KOPT-K1 (cell line): Measurements from ENCODE around the gene ZCCHC17.

Experiments
- H3K27ac ChIP-seq: fragments of 200-600 bp; sonication (generic); 2 replicates; pipeline ENCODE4 v1.5.1; 2016; ENCODE audit warnings: antibody characterized with exemption, mild to moderate bottlenecking, low read depth, low read length; ENCODE audit not compliant: poor library complexity, severe bottlenecking
- H3K36me3 ChIP-seq: fragments of 200-600 bp; sonication (generic); 2 replicates; pipeline ENCODE4 v1.5.1; 2017; ENCODE audit warnings: antibody characterized with exemption, mild to moderate bottlenecking, low read length, moderate library complexity; ENCODE audit not compliant: insufficient read depth
- H3K9me3 ChIP-seq: fragments of 200-600 bp; sonication (generic); 2 replicates; pipeline ENCODE4 v1.5.1; 2017; ENCODE audit warnings: antibody characterized with exemption, low read length, mild to moderate bottlenecking; ENCODE audit not compliant: insufficient read depth, poor library complexity, severe bottlenecking

ZCCHC17 gene

DNA sequence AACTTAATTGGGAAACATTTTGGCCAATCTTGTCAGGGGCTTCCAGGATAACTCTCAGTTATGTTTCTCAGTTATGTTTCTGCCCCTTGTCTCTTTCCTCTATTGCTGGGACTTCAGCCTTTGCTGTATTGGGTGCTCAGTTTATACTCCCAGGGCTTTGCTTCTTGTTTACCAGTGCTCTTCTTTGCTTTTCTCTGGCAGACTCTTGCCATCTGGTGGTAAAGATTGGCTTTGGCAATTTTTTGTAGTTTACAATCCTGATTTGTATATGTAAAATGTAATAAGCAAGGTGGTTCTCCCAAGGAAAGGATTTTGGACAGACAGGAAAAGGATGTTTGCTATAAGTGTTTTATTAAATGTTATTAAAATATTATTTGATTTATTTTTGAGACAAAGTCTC, 38.2 kb downstream of the ZCCHC17 start:
- Histone ChIP-seq H3K36me3 (peaks cover 22% of the 10 kb centered on the region), H3K27ac (no peak overlapping the region), H3K9me3 (no peaks in the 10 kb centered on the region)

DNA sequence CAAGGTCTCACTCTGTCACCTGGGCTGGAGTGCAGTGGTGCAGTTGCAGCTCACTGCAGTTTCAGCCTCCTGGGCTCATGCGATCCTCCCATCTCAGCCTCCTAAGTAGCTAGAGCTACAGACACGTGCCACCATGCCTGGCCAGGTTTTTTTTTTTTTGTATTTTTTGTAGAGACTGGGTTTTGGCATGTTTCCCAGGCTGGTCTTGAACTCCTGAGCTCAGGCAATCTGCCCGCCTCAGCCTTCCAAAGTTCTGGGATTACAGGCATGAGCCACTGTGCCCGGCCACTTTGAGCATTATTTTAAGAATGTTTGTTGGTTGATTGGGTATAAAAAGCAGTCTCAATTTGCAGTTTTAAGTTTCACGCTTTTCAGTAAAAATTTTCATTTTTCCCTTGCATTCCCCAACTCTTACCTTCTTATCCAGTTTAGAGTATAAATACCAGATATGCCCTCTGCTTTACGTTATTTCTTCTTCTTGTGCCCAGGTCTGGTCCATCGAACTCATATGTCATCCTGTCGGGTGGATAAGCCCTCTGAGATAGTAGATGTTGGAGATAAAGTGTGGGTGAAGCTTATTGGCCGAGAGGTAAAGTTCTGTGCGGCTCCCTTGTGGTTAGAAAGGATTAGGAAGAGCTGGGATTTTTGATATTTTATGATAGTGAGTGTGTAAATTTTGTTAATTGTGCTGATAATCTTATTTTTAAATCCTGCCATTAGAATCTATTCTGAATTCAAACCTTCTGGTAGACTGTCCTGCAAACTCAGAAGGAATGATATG, 40.0 kb downstream of the ZCCHC17 start:
- Histone ChIP-seq H3K27ac (no peak overlapping the region), H3K9me3 (no peaks in the 10 kb centered on the region), H3K36me3 (peaks cover 23% of the 10 kb centered on the region)

DNA sequence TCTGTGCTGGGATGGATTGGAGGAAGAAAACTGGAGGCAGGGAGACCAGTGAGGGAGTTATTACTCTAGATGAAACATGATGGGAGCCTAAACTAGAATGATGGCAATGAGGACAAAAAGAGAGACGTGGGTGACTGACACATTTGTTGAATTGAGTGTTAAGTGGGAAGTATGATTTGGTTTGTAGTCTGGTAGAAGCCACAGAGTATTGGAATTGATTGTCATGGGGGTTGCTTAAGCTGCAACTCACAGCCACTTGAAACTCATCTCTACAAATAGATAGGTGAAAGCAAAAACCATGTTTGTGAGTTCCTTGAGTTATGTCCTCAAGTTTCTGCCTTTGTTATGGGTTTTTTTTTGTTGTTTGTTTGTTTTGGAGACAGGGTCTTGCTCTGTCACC, 47.7 kb downstream of the ZCCHC17 start:
- H3K36me3 ChIP-seq = peaks cover 46% of the 10 kb centered on the region
- H3K9me3 ChIP-seq = no peaks in the 10 kb centered on the region
- no peak overlapping the region for H3K27ac ChIP-seq

DNA sequence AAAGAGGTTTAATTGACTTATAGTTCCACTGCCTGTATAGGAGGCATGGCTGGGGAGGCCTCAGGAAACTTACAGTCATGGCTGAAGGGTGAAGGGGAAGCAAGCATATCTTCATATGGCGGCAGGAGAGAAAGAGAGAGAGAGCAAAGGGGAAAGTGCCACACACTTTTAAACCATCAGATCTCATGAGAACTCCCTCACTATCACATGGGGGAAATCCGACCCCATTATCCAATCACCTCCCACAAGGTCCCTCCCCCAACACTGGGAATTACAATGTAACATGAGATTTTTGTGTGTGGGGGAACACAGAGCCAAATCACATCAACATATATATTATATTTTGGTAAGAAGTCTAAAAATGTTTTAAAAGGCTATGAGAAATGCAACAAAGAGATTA, 48.8 kb downstream of the ZCCHC17 start:
- Histone ChIP-seq H3K27ac (no peak overlapping the region), H3K36me3 (peaks cover 49% of the 10 kb centered on the region), H3K9me3 (no peaks in the 10 kb centered on the region)

DNA sequence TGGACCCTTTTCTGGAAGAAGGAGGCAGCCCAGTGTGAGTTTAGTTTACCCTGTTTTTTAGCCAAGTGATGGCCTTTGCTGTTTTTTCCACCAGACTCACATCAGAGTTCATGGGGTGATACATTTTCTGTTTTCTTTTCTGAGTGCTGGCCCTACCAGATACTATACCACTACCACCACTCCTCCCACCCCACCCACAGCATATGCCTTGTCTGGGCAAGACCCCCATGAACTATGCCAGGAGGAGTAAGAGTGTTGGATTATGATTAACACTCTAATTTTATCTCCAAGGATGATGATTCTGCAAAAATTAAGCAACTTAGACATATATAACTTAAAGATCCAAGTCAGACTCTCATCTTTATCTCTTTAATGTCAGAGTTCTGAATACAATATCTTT, 50.0 kb downstream of the ZCCHC17 start:
- no peak overlapping the region for H3K27ac ChIP-seq
- H3K36me3 ChIP-seq = peaks cover 60% of the 10 kb centered on the region
- H3K9me3 ChIP-seq = no peaks in the 10 kb centered on the region

DNA sequence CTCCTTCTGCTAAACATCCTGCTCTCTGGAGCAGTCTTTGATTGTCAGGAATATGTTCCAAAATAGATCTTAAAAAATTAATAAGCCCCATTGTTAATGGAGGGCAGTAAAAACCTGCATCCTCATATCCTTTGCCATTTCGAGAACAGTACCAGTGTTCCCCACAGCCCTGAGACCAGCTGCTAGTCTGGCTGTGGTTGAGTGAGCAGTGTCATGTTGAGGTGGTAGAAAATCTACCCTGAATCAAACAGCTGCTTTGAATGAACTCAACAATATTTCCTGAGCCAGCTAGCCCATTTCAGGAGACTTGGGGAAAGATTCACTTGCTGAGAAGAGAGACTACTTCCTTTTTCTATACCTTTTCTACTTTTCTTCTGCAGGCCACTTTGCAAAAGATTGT, 51.6 kb downstream of the ZCCHC17 start:
- H3K27ac ChIP-seq = no peak overlapping the region
- peaks cover 69% of the 10 kb centered on the region for H3K36me3 ChIP-seq
- H3K9me3 ChIP-seq = no peaks in the 10 kb centered on the region

DNA sequence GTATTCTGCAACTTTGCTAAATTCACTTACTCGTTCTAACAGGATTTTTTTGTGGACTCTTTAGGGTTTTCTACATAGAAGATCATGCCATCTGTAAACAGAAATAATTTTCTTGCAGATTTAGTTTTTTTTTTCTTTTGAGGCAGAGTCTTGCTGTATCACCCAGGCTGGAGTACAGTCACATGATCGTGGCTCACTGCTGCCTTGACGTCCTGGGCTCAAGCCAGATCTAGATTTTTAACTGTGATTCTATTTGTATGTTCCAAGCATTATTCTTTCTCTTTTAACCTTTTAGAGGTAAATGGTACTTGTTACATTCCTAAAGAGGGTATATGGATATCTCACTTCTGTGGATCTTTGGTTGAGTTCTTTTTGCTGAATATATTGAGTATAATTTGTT, 57.5 kb downstream of the ZCCHC17 start:
- no peaks in the 10 kb centered on the region for H3K9me3 ChIP-seq
- H3K36me3 ChIP-seq = peaks cover 52% of the 10 kb centered on the region
- H3K27ac ChIP-seq = no peak overlapping the region

DNA sequence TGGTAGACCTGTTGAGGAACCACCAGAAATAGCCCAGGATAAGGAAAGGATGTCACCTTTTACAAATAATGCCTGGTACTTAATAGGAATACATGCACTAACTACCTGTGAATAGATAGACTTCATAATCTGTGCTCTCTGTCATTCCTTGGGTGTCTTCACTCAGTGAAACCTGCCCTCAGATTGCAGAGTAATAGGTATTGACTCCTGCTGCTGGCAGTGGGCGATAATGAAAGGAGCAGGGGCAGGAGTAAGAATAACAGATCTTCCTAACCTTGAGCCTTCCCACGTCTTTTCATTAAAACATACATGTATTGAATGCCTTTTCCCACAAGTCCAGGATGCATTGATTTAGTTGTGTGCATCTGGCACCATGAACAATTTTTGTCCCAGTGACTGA, 59.6 kb downstream of the ZCCHC17 start:
- Histone ChIP-seq H3K36me3 (peaks cover 38% of the 10 kb centered on the region), H3K9me3 (no peaks in the 10 kb centered on the region), H3K27ac (no peak overlapping the region)

DNA sequence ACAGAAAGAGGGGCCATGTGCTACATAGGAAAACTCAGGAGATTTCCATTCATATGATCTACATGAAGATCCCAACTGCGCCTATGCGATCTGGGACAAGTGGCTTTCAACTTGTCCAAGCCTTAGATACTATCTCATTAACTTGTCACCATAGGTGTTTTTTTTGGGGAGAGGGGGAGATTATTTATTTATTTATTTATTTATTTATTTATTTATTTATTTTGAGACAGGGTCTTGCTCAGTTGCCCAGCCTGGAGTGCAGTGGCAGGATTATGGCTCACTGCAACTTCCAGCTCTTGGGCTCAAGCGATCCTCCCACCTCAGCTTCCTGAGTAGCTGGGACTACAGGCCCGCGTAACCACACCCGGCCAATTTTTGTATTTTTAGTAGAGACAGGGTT, 64.8 kb downstream of the ZCCHC17 start:
- Histone ChIP-seq H3K27ac (no peak overlapping the region), H3K9me3 (no peaks in the 10 kb centered on the region), H3K36me3 (peaks cover 49% of the 10 kb centered on the region)

DNA sequence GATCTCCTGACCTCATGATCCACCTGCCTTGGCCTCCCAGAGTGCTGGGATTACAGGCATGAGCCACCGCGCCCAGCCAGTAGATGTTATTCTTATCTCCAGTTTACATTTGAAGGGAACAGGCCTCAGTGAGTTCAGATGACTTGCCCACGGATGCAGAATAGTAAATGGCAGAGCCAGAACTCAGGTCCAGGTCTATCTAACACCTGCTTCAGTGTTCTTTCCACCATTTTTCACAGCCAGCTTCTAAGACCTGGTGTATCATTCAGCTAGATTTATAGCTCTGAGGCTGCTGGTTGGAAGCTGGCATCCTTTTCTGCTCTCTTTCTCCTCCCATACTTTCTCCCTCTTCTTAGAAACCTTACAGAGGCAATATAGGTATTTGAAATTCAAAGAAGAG, 65.2 kb downstream of the ZCCHC17 start:
- Histone ChIP-seq H3K36me3 (peaks cover 48% of the 10 kb centered on the region), H3K27ac (no peak overlapping the region), H3K9me3 (no peaks in the 10 kb centered on the region)

DNA sequence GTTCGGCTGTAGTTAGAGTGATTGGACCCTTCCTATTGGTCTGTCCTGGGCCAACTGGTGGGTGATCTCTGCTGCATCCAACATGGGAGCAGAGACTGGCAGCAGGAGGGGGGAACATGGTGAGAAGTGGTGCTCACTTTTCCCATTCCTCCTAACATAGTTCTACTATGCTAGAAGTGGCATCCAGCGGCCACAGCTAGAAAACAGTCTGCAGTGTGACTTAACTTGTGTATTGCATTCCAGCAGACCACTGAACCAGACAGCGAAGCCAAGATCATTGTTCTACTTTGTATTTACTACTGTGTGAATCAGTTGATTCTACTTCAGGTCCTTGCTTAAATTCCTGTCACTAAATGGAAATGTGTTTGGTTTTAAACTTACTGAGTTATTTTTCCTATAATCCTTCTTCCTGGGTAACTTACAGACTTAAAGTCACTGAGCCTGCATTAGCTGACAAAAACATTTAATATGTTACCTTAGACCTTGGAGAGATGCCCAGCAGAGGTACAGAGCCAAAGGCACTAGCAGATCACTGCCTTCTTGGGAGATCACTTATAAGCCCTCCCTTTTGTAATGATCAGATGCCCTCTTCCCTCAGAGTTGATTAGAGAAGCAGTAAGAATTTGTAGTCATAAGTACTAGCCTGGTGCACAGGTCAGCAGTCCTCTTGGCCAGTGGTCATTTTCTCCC, 67.9 kb downstream of the ZCCHC17 start:
- peaks cover 38% of the 10 kb centered on the region for H3K36me3 ChIP-seq
- H3K27ac ChIP-seq = no peak overlapping the region
- H3K9me3 ChIP-seq = no peaks in the 10 kb centered on the region

DNA sequence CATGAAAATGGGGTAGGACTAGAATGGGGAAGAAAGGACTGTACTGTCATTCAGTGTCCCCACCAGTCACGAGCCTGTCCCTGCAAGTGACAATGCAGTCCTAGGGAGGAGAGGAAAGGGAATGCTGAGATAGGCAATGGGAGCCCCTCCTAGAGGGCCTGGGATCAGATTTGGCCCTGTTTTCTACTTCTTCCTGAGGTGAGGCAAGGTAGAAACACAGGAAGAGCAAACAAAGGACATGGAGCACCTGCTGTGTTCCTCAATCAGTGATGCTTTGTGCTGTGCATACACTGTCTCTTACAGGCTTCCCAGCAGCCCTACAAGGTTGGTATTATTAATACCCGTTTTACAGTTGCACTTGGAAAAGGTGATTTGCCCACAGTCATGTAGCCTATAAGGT, 70.0 kb downstream of the ZCCHC17 start:
- H3K36me3 ChIP-seq = peaks cover 33% of the 10 kb centered on the region
- H3K9me3 ChIP-seq = no peaks in the 10 kb centered on the region
- no peak overlapping the region for H3K27ac ChIP-seq

DNA sequence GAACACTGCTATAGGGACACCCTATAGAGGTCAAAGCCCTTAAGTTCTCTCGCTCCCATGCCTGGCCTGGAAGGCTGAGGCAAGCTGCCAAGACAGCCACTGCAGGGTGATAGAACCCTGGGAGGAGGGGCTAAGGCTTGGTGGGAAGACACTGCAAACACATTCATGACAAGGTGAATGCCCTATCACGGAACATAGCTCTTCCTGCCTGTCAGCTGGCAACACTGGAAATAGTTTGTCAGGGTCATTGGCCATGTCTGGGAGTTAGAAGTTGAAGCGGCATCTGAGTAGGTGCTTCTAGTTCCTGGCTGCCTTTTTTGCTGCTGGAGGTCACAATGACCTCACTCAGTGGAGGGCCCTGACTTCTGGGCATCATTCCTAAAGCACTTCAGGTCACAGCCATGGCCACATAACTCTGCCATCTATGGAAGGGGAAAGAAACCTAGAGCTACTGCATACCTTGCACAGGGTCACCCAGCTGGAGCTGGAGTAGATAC, 71.8 kb downstream of the ZCCHC17 start:
- peaks cover 29% of the 10 kb centered on the region for H3K36me3 ChIP-seq
- no peak overlapping the region for H3K27ac ChIP-seq
- no peaks in the 10 kb centered on the region for H3K9me3 ChIP-seq

DNA sequence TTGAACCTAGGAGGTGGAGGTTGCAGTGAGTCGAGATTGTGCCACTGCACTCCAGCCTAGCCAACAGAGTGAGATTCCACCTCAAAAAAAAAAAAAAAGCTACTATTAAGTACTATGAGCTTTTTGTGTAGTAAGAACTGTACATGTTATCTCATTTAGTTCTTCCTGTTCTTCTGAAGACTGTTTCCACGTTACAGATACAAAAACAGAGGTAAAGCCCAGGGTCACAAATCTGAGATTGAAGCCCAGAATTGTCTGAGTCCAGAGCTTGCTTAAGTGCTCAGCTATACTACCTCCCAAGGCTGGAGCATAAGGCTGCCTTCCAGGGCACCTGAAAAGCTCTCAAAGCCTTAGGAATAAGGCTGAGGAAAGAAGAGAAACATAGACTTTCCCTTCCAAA, 73.2 kb downstream of the ZCCHC17 start:
- Histone ChIP-seq H3K9me3 (no peaks in the 10 kb centered on the region), H3K27ac (no peak overlapping the region), H3K36me3 (peaks cover 16% of the 10 kb centered on the region)

DNA sequence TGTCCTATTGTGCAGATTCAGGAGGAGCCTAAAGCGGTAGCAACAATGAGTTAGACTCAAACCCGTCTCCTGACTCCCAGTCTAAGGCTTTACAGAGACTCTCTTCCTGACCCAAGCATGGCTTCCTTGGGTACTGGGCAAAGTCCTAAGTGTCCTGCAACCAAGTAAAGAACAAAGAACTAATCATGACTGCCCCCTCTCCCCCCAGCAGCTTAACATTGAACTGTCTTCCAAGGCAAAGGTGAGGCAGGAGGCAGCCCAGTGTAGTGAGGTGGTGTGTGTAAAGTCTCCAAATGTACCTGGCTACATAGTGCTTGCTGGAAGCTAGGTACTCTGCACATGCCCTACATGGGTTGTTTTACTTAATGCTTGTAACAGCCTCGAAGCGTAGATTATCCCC, 73.7 kb downstream of the ZCCHC17 start:
- H3K36me3 ChIP-seq = peaks cover 10% of the 10 kb centered on the region
- H3K27ac ChIP-seq = no peak overlapping the region
- no peaks in the 10 kb centered on the region for H3K9me3 ChIP-seq
